Endodermal cell (in vitro differentiated cells): ENCODE data around the gene MAZ. TPM values are rescaled to one million over a fixed set of nuclear protein-coding genes. Genes with fewer than 3 reads are reported as not detected.
"Not testable (repeated sequence)": the region's sequence is repeated elsewhere in the genome, so short reads cannot be mapped to it uniquely, and the experiment has no call there.

Experiments
- DNase-seq: peaks from one replicate; pipeline ENCODE4 v3.0.0-alpha.2; 2017
- H3K27ac ChIP-seq: 2 replicates; pipeline ENCODE4 v1.5.1; 2013; ENCODE audit warnings: mild to moderate bottlenecking, low read depth, low read length, moderate library complexity
- H3K27me3 ChIP-seq: 2 replicates; pipeline ENCODE4 v1.6.1; 2013; ENCODE audit warnings: mild to moderate bottlenecking, low read length, moderate library complexity; ENCODE audit not compliant: insufficient read depth, control insufficient read depth, poor library complexity, severe bottlenecking
- H3K36me3 ChIP-seq: 2 replicates; pipeline ENCODE4 v1.7.0; 2013; ENCODE audit warnings: mild to moderate bottlenecking, low read length, moderate library complexity; ENCODE audit not compliant: control insufficient read depth, insufficient read depth
- H3K4me1 ChIP-seq: one replicate; pipeline ENCODE4 v1.7.0; 2013; ENCODE audit warnings: low read length; ENCODE audit not compliant: control insufficient read depth, insufficient read depth
- H3K4me3 ChIP-seq: 2 replicates; pipeline ENCODE4 v1.5.1; 2013; ENCODE audit warnings: mild to moderate bottlenecking, low read length, moderate library complexity
- H3K9ac ChIP-seq: 2 replicates; pipeline ENCODE4 v1.6.1; 2013; ENCODE audit warnings: mild to moderate bottlenecking, low read length, moderate library complexity; ENCODE audit not compliant: poor library complexity, severe bottlenecking; ENCODE audit errors: extremely low read depth
- H3K9me3 ChIP-seq: 2 replicates; pipeline ENCODE4 v1.6.1; 2013; ENCODE audit warnings: mild to moderate bottlenecking, low read length, moderate library complexity; ENCODE audit not compliant: control insufficient read depth
- H3K27ac Mint-ChIP-seq: 2 replicates; pipeline ENCODE4 v1.8.0; 2020; ENCODE audit warnings: mixed read lengths
- H3K27me3 Mint-ChIP-seq: 2 replicates; pipeline ENCODE4 v1.8.0; 2021; ENCODE audit warnings: mild to moderate bottlenecking, mixed read lengths; ENCODE audit not compliant: insufficient read depth
- H3K36me3 Mint-ChIP-seq: 2 replicates; pipeline ENCODE4 v1.8.0; 2020; ENCODE audit warnings: low read depth, mixed read lengths
- H3K4me1 Mint-ChIP-seq: 2 replicates; pipeline ENCODE4 v1.8.0; 2020; ENCODE audit warnings: mixed read lengths
- H3K4me3 Mint-ChIP-seq: 2 replicates; pipeline ENCODE4 v1.8.0; 2020; ENCODE audit warnings: mild to moderate bottlenecking, moderate library complexity, mixed read lengths
- H3K9me3 Mint-ChIP-seq: 2 replicates; pipeline ENCODE4 v1.8.0; 2020; ENCODE audit warnings: mild to moderate bottlenecking, mixed read lengths
- WGBS, 2 experiments: methylation state at CpG; one replicate each; pipeline versions ENCODE4 v1.1.5 to v1.1.7; 2013; ENCODE audit warnings: missing lambda C conversion rate in 2 of 2, mixed read lengths in 1 of 2; ENCODE audit not compliant: insufficient coverage in 1 of 2, insufficient read length in 1 of 2; 5-methylcytosine and 5-hydroxymethylcytosine counted together
- total RNA-seq, 2 donors: library from RNA; stranded (reverse); fragmentation: NEBNext Ultra II Directional in 1 of 2; extraction: Animal tissue kit (Norgen Biotek cat#: 25700) in 1 of 2; gene quantifications; 2 replicates in 1 of 2; 3 replicates in 1 of 2; pipeline ENCODE4 v1.2.1, GENCODE V29; 2021
- TF ChIP-seq, protein P1 (sequence below): fragments of 200-600 bp; sonication (generic); conservative IDR thresholded peaks from 2 replicates; pipeline ENCODE4 v1.5.0; 2021; ENCODE audit warnings: antibody characterized with exemption, mild to moderate bottlenecking

Gene MAZ
- total RNA-seq, 2 donors from 2014 or later, result 320 to 325 TPM

DNA sequence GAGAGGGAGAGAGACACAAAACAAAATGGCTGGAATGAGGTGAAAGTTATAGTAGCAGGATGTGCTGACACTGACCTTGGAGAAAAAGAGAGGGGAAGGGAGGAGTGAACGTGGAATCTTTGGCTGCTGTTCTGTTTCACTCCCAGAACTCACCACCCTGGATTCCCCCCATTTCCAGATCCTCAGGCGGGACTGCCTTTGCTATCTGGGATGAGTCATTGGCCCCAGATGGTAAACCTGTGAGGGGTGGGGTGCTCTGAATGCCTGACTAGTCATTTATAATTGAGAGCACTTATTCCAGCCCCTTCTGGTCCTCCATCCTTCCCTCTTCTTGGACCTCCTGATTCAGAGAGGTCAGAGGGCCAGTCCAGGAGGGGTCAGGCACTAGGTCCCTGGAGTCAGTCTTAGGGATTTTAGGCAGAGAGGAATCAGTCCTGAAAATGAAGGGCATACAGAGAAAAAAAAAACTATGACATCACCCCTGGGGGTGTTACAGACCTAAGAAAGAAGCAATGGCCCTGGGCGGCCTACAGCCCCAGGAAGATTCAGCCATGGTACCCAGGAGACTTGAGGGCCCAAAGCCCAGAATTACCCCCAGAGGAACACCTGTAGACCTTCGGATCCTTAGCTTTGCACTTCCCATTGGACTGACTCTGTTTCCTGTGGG lies 30.5 kb upstream of the MAZ start:
- peaks cover 30% of the 10 kb centered on the region for H3K27me3 Mint-ChIP-seq
- no peaks in the 10 kb centered on the region for H3K9me3 Mint-ChIP-seq
- Histone ChIP-seq H3K27ac (no peak overlapping the region), H3K9me3 (no peaks in the 10 kb centered on the region), H3K27me3 (no peaks in the 10 kb centered on the region), H3K9ac (no peak overlapping the region), H3K36me3 (no peaks in the 10 kb centered on the region), H3K4me3 (no peak overlapping the region), H3K4me1 (no peaks in the 10 kb centered on the region)
- H3K4me3 Mint-ChIP-seq, result no peak overlapping the region
- H3K4me1 Mint-ChIP-seq, result no peaks in the 10 kb centered on the region
- H3K36me3 Mint-ChIP-seq, result no peaks in the 10 kb centered on the region
- TF ChIP-seq, protein P1, sequence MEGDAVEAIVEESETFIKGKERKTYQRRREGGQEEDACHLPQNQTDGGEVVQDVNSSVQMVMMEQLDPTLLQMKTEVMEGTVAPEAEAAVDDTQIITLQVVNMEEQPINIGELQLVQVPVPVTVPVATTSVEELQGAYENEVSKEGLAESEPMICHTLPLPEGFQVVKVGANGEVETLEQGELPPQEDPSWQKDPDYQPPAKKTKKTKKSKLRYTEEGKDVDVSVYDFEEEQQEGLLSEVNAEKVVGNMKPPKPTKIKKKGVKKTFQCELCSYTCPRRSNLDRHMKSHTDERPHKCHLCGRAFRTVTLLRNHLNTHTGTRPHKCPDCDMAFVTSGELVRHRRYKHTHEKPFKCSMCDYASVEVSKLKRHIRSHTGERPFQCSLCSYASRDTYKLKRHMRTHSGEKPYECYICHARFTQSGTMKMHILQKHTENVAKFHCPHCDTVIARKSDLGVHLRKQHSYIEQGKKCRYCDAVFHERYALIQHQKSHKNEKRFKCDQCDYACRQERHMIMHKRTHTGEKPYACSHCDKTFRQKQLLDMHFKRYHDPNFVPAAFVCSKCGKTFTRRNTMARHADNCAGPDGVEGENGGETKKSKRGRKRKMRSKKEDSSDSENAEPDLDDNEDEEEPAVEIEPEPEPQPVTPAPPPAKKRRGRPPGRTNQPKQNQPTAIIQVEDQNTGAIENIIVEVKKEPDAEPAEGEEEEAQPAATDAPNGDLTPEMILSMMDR, result no peak
- WGBS, 2 experiments, result 74 to 100% methylated on average over 1 to 4 of the region's 4 CpGs
- no peak for DNase-seq
- no peak overlapping the region for H3K27ac Mint-ChIP-seq

DNA sequence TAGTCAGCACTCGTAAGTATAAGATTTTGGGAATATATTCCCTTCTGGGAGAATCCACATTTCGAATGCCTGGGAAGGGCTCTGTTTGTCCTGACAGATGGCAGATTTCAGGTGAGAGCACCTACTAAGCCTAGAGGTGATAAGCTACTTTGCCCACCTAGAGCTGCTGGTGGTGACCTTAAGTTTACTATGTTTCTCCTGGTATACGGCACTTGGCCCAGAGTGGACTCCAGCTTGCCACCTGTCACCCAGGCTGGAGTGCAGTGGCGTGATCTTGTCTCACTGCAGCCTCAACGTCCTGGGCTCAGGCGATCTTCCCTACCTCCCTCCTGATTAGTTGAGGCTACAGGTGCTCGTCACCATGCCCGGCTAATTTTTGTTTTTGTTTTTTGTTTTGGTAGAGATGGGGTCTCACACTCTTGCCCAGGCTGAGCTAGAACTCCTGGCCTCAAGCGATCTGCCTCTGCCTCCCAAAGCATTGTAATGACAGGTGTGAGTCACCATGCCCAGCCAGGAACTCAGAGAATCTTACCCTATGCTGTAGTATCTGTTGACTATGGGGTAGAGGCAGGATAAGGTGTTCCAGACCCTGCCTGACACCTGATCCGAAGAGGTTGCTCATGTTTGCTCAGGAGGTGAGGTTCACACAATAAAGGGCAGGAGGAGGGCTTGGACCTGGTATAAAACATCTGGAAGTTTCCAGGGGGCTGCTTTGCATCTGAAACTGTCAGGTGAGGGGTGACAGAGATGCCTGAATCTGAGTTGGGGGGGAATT lies 28.6 kb upstream of the MAZ start, which contains the start of gene ZG16:
Gene ZG16, plus strand, starts transcription at position 681 of the 775 bp plus-strand sequence. CDS start 1,011 bp downstream, outside the sequence.
- no peaks in the 10 kb centered on the region for H3K36me3 Mint-ChIP-seq
- H3K27ac Mint-ChIP-seq, result no peak within 1 kb of the TSS
- H3K4me1 Mint-ChIP-seq, result no peaks in the 10 kb centered on the region
- no peaks in the 10 kb centered on the region for H3K9me3 ChIP-seq
- no peaks in the 10 kb centered on the region for H3K36me3 ChIP-seq
- WGBS, 2 experiments, result 73 to 99% methylated on average over 7 to 10 of the region's 10 CpGs
- no peak within 1 kb of the TSS for H3K4me3 ChIP-seq
- DNase-seq, result no peak
- no peak within 1 kb of the TSS for H3K9ac ChIP-seq
- H3K9me3 Mint-ChIP-seq, result no peaks in the 10 kb centered on the region
- H3K27me3 Mint-ChIP-seq, result peaks cover 39% of the 10 kb centered on the region
- no peak within 1 kb of the TSS for H3K4me3 Mint-ChIP-seq
- H3K27me3 ChIP-seq, result no peaks in the 10 kb centered on the region
- H3K4me1 ChIP-seq, result no peaks in the 10 kb centered on the region
- TF ChIP-seq, protein P1, result no peak
- no peak within 1 kb of the TSS for H3K27ac ChIP-seq

DNA sequence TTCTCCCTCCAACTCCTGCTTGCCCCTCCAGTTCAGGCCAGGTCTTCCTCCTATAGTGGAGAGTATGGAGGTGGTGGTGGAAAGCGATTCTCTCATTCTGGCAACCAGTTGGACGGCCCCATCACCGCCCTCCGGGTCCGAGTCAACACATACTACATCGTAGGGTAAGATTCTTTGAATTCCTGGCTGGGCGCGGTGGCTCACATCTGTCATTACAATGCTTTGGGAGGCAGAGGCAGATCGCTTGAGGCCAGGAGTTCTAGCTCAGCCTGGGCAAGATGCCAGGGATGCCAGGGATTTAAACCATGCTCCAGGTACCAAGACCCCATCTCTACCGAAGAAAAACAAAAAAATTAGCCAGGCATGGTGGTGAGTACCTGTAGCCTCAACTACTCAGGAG lies 26.9 kb upstream of the MAZ start:
- H3K27ac Mint-ChIP-seq, result no peak overlapping the region
- H3K9me3 Mint-ChIP-seq, result no peaks in the 10 kb centered on the region

DNA sequence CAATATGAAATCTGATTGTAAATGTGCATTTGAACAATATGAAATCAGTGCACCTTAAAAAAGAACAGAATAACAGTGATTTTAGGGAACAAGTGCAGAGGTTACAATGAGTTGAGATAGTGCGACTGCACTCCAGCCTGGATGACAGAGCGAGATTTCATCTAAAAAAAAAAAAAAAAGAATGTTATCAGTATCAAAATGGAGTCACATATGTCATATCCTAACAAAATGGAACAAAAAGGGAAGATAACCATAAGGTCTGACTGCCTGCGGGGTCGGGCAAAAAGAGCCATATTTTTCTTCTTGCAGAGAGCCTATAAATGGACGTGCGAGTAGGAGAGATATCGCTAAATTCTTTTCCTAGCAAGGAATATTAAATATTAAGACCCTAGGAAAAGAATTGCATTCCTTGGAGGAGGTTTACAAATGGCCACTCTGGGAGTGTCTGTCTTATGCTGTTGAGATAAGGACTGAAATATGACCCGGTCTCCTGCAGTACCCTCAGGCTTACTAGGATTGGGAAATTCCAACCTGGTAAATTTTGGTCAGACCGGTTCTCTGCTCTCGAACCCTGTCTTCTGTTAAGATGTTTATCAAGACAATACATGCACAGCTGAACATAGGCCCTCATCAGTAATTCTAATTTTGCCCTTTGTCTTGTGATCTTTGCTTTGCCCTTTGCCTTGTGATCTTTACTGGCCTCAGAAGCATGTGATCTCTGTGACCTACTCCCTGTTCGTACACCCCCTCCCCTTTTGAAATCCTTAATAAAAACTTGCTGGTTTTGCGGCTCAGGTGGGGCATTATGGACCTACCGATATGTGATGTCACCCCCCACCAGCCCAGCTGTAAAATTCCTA lies 23.0 kb upstream of the MAZ start:
- H3K4me1 Mint-ChIP-seq, H3K27me3 ChIP-seq, H3K9me3 ChIP-seq, H3K4me3 Mint-ChIP-seq, H3K36me3 Mint-ChIP-seq, H3K4me1 ChIP-seq, H3K4me3 ChIP-seq, H3K9ac ChIP-seq, DNase-seq, H3K36me3 ChIP-seq, H3K27ac ChIP-seq, H3K27ac Mint-ChIP-seq, H3K9me3 Mint-ChIP-seq: not testable (repeated sequence)
- WGBS, 2 experiments, result 79 to 90% methylated on average over 7 to 13 of the region's 13 CpGs
- peaks cover 55% of the 10 kb centered on the region for H3K27me3 Mint-ChIP-seq

More for the DNA sequence above, 26.9 kb upstream of the MAZ start:
- H3K36me3 ChIP-seq, result no peaks in the 10 kb centered on the region
- WGBS, 2 experiments, result 69 to 78% methylated on average over 5 to 10 of the region's 10 CpGs
- H3K27me3 ChIP-seq, result no peaks in the 10 kb centered on the region
- no peaks in the 10 kb centered on the region for H3K4me1 ChIP-seq
- TF ChIP-seq, protein P1, result no peak
- H3K4me1 Mint-ChIP-seq, result no peaks in the 10 kb centered on the region
- no peak overlapping the region for H3K9ac ChIP-seq
- no peaks in the 10 kb centered on the region for H3K9me3 ChIP-seq
- H3K27ac ChIP-seq, result no peak overlapping the region
- peak; percentile 65 for DNase-seq
- peaks cover 47% of the 10 kb centered on the region for H3K27me3 Mint-ChIP-seq
- H3K36me3 Mint-ChIP-seq, result no peaks in the 10 kb centered on the region
- no peak overlapping the region for H3K4me3 ChIP-seq
- H3K4me3 Mint-ChIP-seq, result no peak overlapping the region
